ENCODE measurements around the gene PPIP5K2. TPM values are rescaled to one million over a fixed set of nuclear protein-coding genes. Genes with fewer than 3 reads are reported as not detected.

PPIP5K2 gene
- total and polyA plus RNA-seq, 8 donors = 47.7 to 92.0 (median 86.3) TPM

DNA sequence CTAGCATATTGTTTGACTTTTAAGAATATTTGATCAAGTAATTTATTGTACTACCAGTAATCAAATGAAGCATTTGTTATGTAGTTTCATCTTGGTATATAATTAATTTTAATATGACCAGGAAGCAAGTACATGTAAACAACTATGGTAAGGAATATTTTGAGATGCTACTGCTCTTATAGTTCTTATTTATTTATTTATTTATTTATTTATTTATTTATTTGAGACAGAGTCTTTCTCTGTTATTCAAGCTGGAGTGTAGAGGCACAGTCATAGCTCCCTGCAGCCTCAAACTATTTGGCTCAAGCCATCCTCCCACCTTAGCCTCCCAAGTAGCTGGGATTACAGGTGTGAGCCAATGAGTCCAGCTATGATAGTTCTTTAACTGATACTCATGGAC lies 8.1 kb downstream of the PPIP5K2 start:
- no peak overlapping the region for H3K27ac ChIP-seq
- intact Hi-C loops (cut with DNase I) = no loop called here
- DNase-seq (no peak), ATAC-seq (no peak)
- H3K4me1 ChIP-seq = peaks cover 0 to 3% of the 10 kb centered on the region in 2 donors
- H3K36me3 ChIP-seq = no peaks in the 10 kb centered on the region
- H3K4me3 ChIP-seq = no peak overlapping the region
- no peaks in the 10 kb centered on the region for H3K27me3 ChIP-seq
- no peaks in the 10 kb centered on the region for H3K9me3 ChIP-seq
- TF ChIP-seq, protein P1, sequence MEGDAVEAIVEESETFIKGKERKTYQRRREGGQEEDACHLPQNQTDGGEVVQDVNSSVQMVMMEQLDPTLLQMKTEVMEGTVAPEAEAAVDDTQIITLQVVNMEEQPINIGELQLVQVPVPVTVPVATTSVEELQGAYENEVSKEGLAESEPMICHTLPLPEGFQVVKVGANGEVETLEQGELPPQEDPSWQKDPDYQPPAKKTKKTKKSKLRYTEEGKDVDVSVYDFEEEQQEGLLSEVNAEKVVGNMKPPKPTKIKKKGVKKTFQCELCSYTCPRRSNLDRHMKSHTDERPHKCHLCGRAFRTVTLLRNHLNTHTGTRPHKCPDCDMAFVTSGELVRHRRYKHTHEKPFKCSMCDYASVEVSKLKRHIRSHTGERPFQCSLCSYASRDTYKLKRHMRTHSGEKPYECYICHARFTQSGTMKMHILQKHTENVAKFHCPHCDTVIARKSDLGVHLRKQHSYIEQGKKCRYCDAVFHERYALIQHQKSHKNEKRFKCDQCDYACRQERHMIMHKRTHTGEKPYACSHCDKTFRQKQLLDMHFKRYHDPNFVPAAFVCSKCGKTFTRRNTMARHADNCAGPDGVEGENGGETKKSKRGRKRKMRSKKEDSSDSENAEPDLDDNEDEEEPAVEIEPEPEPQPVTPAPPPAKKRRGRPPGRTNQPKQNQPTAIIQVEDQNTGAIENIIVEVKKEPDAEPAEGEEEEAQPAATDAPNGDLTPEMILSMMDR (IDR thresholded peaks at IDR 0.05) = no peak

DNA sequence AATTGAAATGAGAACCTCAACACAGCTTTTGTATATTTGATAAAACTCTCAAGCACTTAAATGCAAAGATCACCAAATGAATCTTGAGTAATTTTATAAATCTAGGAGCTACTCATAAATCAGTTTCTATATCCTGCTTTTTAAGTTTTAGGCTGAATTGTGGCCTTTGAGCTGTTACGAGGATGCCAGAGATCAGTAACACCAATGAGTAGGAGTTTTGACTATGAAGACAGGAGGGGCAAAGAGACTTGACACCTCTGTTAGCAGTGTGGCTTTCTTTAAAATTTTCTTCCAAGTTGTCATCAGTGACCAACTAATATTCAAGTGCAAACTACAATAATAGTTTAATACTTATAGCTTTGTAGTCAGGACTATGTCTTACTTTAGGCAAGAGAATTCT lies 12.6 kb downstream of the PPIP5K2 start:
- no peak for ATAC-seq
- Histone ChIP-seq H3K36me3 (peaks cover 0 to 7% of the 10 kb centered on the region in 2 donors), H3K27ac (no peak overlapping the region), H3K4me3 (no peak overlapping the region), H3K4me1 (no peaks in the 10 kb centered on the region), H3K27me3 (no peaks in the 10 kb centered on the region), H3K9me3 (no peaks in the 10 kb centered on the region)
- intact Hi-C loops (cut with DNase I) = no loop called here
- TF ChIP-seq, protein P1 (IDR thresholded peaks at IDR 0.05) = no peak
- DNase-seq = no peak

DNA sequence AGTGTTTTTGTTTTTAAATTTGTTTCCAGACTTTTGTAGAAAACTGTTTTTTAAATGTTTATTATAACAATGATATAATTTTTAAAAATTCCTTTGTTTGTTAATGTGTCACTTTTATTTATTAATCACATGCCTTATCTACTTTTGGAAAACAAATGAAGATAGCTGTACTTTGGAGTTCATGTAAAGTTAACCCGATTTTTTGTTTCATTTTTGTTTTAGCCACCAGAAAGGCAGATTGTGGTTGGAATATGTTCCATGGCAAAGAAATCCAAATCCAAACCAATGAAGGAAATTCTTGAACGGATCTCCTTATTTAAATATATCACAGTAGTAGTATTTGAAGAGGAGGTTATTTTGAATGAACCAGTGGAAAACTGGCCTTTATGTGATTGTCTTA lies 13.1 kb downstream of the PPIP5K2 start:
- H3K4me3 ChIP-seq = no peak overlapping the region
- intact Hi-C loops (cut with DNase I) = no loop called here
- no peak overlapping the region for H3K27ac ChIP-seq
- TF ChIP-seq, protein P1 (IDR thresholded peaks at IDR 0.05) = no peak
- DNase-seq (no peak), ATAC-seq (no peak)
- H3K36me3 ChIP-seq = peaks cover 0 to 7% of the 10 kb centered on the region in 2 donors
- H3K4me1 ChIP-seq = no peaks in the 10 kb centered on the region
- H3K27me3 ChIP-seq = no peaks in the 10 kb centered on the region
- H3K9me3 ChIP-seq = no peaks in the 10 kb centered on the region

DNA sequence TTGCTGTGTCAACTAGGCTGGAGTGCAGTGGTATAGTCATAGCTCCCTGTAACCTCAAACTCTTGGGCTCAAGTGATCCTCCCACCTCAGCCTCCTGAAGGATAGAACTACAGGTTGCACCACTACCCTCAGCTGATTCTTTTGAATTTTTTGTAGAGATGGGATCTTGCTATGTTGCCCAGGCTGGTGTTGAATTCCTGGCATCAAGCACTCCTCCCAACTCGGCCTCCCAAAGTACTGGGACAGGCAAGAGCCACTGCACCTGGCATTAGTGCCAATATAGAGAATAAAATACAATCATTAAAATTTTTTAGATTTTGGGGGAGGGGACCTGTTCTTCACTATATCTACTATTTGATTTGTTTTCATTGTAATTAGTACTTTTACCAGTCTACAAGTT lies 15.4 kb downstream of the PPIP5K2 start:
- no peak overlapping the region for H3K4me3 ChIP-seq
- H3K4me1 ChIP-seq = no peaks in the 10 kb centered on the region
- no peaks in the 10 kb centered on the region for H3K9me3 ChIP-seq
- DNase-seq = no peak
- no peak for ATAC-seq
- H3K36me3 ChIP-seq = peaks cover 0 to 27% of the 10 kb centered on the region in 2 donors
- H3K27me3 ChIP-seq = no peaks in the 10 kb centered on the region
- TF ChIP-seq, protein P1 (IDR thresholded peaks at IDR 0.05) = no peak
- no peak overlapping the region for H3K27ac ChIP-seq
- intact Hi-C loops (cut with DNase I) = no loop called here

DNA sequence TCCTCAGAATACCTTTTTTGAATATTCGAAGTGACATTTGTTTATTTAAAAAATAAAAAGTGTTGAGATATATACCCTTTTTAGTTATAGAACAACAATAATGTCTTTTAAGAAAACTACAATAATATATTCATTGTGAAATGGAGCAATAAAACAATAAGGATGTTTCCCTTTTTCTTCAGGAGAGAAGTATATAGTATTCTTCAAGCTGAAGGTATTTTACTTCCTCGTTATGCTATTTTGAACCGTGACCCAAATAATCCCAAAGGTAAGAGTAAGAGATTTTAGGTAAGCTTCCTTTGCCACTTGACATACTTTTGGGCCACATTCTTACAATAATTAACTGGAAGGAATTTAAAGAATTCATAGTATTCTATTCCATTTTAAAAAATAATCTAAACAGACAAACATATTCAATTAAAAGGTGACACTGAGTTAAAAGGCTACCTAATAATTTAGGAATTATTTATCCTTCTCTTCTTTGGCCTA lies 18.1 kb downstream of the PPIP5K2 start:
- ATAC-seq = peak; percentile 35
- DNase-seq = no peak
- Histone ChIP-seq H3K27me3 (no peaks in the 10 kb centered on the region), H3K4me1 (no peaks in the 10 kb centered on the region), H3K9me3 (no peaks in the 10 kb centered on the region), H3K36me3 (peaks cover 0 to 46% of the 10 kb centered on the region in 2 donors), H3K27ac (no peak overlapping the region), H3K4me3 (no peak overlapping the region)
- TF ChIP-seq, protein P1 (IDR thresholded peaks at IDR 0.05) = no peak
- intact Hi-C loops (cut with DNase I) = no loop called here
